ENCODE results near the gene SLC35B4.
A peak's percentile ranks its signal among the peaks of the same experiment; 100 is the strongest.

SLC35B4 gene

GRCh38 chr7:134320201-134320600 lies 3.5 kb upstream of the SLC35B4 start:
- no peak overlapping the region for H3K4me2 ChIP-seq (ENCODE audit: low read length)
- no peaks in the 10 kb centered on the region for H3K9me3 ChIP-seq (ENCODE audit: low read length)
- H3F3A ChIP-seq (ENCODE audit: insufficient read depth, low read length): no peaks in the 10 kb centered on the region
- H2AFZ ChIP-seq (ENCODE audit: low read length): no peak overlapping the region
- no peak overlapping the region for H3K4me3 ChIP-seq (ENCODE audit: low read depth, low read length, poor library complexity, severe bottlenecking)
- TF ChIP-seq, protein P1, sequence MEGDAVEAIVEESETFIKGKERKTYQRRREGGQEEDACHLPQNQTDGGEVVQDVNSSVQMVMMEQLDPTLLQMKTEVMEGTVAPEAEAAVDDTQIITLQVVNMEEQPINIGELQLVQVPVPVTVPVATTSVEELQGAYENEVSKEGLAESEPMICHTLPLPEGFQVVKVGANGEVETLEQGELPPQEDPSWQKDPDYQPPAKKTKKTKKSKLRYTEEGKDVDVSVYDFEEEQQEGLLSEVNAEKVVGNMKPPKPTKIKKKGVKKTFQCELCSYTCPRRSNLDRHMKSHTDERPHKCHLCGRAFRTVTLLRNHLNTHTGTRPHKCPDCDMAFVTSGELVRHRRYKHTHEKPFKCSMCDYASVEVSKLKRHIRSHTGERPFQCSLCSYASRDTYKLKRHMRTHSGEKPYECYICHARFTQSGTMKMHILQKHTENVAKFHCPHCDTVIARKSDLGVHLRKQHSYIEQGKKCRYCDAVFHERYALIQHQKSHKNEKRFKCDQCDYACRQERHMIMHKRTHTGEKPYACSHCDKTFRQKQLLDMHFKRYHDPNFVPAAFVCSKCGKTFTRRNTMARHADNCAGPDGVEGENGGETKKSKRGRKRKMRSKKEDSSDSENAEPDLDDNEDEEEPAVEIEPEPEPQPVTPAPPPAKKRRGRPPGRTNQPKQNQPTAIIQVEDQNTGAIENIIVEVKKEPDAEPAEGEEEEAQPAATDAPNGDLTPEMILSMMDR (IDR thresholded peaks at IDR 0.05; ENCODE audit: low read length): no peak
- H3K79me2 ChIP-seq (ENCODE audit: insufficient read depth, low read length): peaks cover 12% of the 10 kb centered on the region
- H3K27ac ChIP-seq (ENCODE audit: low read depth, low read length, poor library complexity, severe bottlenecking): no peak overlapping the region
- H3K36me3 ChIP-seq (ENCODE audit: insufficient read depth, low read length): no peaks in the 10 kb centered on the region; the same call in 1 of the 2 replicates
- no peak overlapping the region for H3K9ac ChIP-seq (ENCODE audit: low read length)
- no peaks in the 10 kb centered on the region for H4K20me1 ChIP-seq (ENCODE audit: insufficient read depth, low read length)
- H3K27me3 ChIP-seq (ENCODE audit: insufficient read depth, low read length): no peaks in the 10 kb centered on the region
- H3K4me1 ChIP-seq (ENCODE audit: insufficient read depth, low read length, severe bottlenecking): peaks cover 17% of the 10 kb centered on the region
- H3K9me2 ChIP-seq (ENCODE audit: low read depth, low read length): no peaks in the 10 kb centered on the region

DNA sequence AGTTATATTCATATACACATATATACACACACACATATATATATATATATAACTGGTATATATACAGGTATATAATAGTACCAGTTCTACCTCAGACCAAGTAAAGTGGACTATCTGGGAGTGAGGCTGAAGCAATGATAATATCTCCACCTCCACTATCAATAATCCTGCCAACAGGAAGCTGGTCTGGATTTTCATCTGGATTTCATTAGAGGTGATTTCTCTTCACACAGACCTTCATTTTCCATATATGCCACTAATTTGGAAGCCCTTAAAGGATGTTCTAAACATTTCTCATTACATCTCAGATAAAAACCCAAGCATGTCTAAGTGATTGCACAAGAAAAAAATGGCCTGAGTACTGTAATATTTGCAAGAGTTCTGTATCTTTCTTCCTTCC lies 1.7 kb upstream of the SLC35B4 start:
- H3F3A ChIP-seq (ENCODE audit: insufficient read depth, low read length): no peaks in the 10 kb centered on the region
- no peaks in the 10 kb centered on the region; the same call in 1 of the 2 replicates for H3K36me3 ChIP-seq (ENCODE audit: insufficient read depth, low read length)
- H3K27me3 ChIP-seq (ENCODE audit: insufficient read depth, low read length): no peaks in the 10 kb centered on the region
- no peak overlapping the region for H3K27ac ChIP-seq (ENCODE audit: low read depth, low read length, poor library complexity, severe bottlenecking)
- H3K79me2 ChIP-seq (ENCODE audit: insufficient read depth, low read length): peaks cover 20% of the 10 kb centered on the region
- no peak overlapping the region for H2AFZ ChIP-seq (ENCODE audit: low read length)
- H3K9me3 ChIP-seq (ENCODE audit: low read length): no peaks in the 10 kb centered on the region
- no peak overlapping the region for H3K4me3 ChIP-seq (ENCODE audit: low read depth, low read length, poor library complexity, severe bottlenecking)
- H3K9me2 ChIP-seq (ENCODE audit: low read depth, low read length): no peaks in the 10 kb centered on the region
- peaks cover 22% of the 10 kb centered on the region for H3K4me1 ChIP-seq (ENCODE audit: insufficient read depth, low read length, severe bottlenecking)
- H3K9ac ChIP-seq (ENCODE audit: low read length): no peak overlapping the region
- no peaks in the 10 kb centered on the region for H4K20me1 ChIP-seq (ENCODE audit: insufficient read depth, low read length)
- H3K4me2 ChIP-seq (ENCODE audit: low read length): no peak overlapping the region
- TF ChIP-seq, protein P1 (IDR thresholded peaks at IDR 0.05; ENCODE audit: low read length): no peak
- no peak for TF ChIP-seq EZH2 (IDR thresholded peaks at IDR 0.05; ENCODE audit: borderline replicate concordance, low read length)

DNA sequence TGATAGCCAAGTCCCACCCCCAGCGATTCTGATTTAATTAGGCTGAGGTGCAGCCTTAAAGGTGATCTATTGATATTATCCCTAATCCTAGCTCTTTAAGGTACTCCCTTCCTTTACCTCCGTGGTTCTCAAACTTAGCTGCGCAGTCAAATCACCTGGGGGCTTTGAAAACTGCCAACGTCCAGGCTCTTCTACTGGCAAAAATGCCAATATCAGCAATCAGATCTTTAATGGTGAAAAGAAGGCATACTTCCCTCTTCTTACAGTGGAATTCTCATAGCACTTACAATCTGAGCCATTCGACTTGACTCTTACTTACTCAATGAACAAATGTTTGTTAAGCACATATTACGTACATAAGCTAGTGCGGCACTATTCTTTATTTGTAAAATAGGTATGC lies 704 bp upstream of the SLC35B4 start:
- H3K9me2 ChIP-seq (ENCODE audit: low read depth, low read length): no peaks in the 10 kb centered on the region
- H3K9me3 ChIP-seq (ENCODE audit: low read length): no peaks in the 10 kb centered on the region
- H2AFZ ChIP-seq (ENCODE audit: low read length): peak overlapping the region; percentile 66; the same call in 1 of the 2 replicates
- H4K20me1 ChIP-seq (ENCODE audit: insufficient read depth, low read length): no peaks in the 10 kb centered on the region
- peak overlapping the region; percentile 68 for H3K4me2 ChIP-seq (ENCODE audit: low read length)
- no peaks in the 10 kb centered on the region for H3K27me3 ChIP-seq (ENCODE audit: insufficient read depth, low read length)
- peaks cover 4% of the 10 kb centered on the region; the same call in 1 of the 2 replicates for H3K36me3 ChIP-seq (ENCODE audit: insufficient read depth, low read length)
- H3K79me2 ChIP-seq (ENCODE audit: insufficient read depth, low read length): peaks cover 28% of the 10 kb centered on the region
- peaks cover 22% of the 10 kb centered on the region for H3K4me1 ChIP-seq (ENCODE audit: insufficient read depth, low read length, severe bottlenecking)
- peak overlapping the region; percentile 85 for H3K4me3 ChIP-seq (ENCODE audit: low read depth, low read length, poor library complexity, severe bottlenecking)
- peak overlapping the region; percentile 50 for H3K9ac ChIP-seq (ENCODE audit: low read length)
- TF ChIP-seq EZH2 (IDR thresholded peaks at IDR 0.05; ENCODE audit: borderline replicate concordance, low read length): no peak
- TF ChIP-seq, protein P1 (IDR thresholded peaks at IDR 0.05; ENCODE audit: low read length): no peak; the same call in 1 of the 2 replicates
- H3K27ac ChIP-seq (ENCODE audit: low read depth, low read length, poor library complexity, severe bottlenecking): no peak overlapping the region
- no peaks in the 10 kb centered on the region for H3F3A ChIP-seq (ENCODE audit: insufficient read depth, low read length)

Data from OCI-LY1 (cell line).